GM21447 (cell line): ENCODE measurements around the gene XRCC4.
"Not testable (repeated sequence)": the region's sequence is repeated elsewhere in the genome, so short reads cannot be mapped to it uniquely, and the experiment has no call there.

ENCODE experiments used
- ATAC-seq: cut with Tn5 transposase; IDR thresholded peaks from one replicate; pipeline ENCODE4 v1.9.1; 2021; ENCODE audit not compliant: unreplicated experiment

Gene XRCC4

GRCh38 chr5:83076742-83077661 is at the start of gene XRCC4, which contains the start of gene TMEM167A:
Gene XRCC4 (plus strand): TSS chr5:83077547. CDS start chr5:83104920, 27,373 bp downstream.
Gene TMEM167A (minus strand): TSS chr5:83077394. CDS start chr5:83077323, 71 bp downstream.
- ATAC-seq: peak; percentile 98

DNA sequence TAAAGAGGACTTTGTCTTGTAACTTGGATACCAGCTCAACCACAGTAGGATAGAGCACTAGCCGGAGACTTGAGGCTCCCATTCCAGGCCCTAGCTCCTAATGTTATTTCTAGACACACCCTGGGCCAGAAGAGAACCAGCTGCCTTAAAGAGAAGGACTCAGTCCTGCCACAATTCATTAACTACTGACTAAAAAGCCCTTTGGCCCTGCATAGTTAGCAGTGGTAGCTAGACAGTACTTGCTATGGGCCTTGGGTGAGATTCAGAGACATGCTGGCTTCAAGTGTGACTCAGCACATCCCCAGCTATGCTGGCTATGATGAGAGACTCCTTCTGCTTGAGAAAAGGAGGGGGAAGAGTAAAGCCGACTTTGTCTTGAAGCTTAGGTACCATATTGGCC is 47.4 kb upstream of the XRCC4 start:
- no peak for ATAC-seq

DNA sequence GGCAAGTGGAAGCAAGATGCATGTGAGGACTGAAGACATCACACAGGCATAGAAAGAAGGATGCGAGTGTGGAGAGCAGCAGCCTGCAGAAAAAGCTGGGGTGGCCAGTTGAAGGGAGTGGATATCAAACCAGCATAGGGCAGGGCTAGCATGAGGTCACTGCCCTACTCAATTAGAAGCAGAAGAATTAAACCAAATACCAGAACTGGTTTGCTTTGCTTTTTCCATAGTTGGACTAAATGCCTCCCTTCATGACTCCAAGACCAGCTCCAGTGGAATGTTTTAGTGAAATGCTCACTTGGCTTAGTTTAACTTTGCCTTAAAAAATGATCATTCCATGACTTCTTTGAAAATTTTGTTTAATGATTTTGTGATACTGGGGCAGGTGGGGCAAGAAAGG is 46.0 kb upstream of the XRCC4 start:
- no peak for ATAC-seq

DNA sequence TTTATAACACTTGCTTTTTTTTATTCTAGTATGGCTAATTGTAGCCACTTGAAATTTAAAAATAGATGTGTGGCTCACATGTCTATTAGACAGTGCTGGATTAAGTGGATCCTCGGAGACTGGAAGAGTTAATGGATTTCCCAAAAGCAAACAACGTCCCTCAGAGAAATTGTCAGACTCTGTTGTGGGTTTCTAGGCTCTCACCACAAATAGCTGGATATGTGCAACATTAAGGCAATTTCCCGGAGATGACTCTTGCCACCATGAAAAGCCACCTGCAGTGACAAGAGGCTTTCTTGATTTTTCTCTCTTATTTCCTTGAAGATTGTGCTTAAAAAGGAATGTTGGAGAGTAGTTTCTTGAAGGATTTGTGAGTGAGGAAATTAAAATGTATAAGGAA is 43.3 kb upstream of the XRCC4 start:
- no peak for ATAC-seq

DNA sequence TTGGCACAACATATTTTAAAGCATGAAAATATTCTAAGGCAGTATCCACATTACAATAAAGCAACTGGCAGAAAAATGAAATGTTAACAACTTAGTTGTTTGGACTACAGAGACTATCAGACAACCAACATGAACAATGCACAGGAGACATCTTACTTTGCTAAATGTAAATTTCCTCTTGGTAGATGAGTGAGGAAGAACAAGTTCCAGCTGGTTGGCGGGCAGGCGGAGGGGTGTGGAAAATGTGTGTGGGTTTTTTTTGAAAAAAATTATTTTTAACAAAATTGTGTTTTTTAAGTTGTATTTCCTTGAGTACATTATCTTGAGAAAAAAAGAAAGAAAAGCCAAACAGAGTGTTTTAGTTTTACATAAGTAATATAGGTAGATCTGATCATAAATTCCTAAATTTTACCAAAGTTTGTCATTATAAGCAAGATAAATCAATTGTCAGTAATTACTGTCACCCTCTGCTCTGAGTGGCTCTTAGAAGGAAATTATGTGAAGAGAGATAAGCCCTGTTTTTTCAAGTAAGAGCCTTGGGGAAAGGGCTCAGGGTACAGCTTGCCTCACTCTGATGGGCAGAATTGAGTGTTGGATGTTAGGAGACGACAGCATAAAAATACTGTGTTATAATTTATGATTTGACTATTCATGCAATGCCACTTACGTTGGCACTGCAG is 42.7 kb upstream of the XRCC4 start:
- ATAC-seq: no peak

- ATAC-seq: no peak
Observed at GRCh38 chr5:83035373-83036100, 41.8 kb upstream of the XRCC4 start.

DNA sequence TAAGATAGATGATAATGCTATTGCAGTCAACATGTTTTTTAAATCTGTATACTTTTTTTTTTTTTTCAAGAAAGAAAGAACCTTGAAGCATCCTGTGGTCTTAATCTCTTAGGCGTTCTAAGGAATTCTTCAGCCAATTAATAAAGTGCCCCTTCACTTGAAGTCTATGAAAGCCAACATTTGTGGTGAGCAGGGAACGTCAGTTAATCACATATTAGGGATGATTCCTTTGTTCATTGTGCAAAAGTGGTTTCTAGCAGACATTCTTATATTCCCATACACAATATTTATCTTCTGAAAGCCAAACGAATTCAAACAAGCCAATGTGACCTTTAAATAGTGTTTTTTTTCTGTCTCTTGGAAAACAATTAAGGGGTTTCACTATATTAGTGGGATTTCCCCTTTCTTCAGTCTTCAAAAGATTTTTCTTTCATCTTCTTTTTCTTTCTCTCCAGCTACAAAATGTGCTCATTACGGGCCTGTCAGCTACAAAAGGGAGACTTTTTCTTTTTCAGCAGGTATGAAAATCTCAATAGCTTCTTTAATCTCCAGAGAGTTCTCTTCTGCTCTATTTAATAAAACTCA is 40.3 kb upstream of the XRCC4 start:
- no peak for ATAC-seq

DNA sequence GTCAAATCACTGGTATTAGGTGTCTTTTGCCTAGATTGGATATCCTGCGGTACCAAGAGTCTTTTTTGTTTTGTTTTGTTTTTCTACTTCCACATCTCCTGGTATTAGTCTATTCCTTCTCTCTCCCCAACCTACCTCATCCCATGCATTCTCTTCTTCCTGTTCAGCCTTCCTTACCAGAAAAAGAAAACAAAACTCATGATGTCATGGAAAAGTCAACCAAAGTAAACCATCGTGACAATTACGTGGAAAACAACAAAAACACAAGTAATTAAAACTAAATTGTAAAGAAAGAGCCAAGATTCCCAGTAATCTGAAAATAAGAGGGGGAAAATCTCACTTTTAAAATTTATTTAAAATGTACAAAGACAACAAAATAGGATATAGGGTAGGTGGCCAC is 38.4 kb upstream of the XRCC4 start:
- ATAC-seq: no peak

DNA sequence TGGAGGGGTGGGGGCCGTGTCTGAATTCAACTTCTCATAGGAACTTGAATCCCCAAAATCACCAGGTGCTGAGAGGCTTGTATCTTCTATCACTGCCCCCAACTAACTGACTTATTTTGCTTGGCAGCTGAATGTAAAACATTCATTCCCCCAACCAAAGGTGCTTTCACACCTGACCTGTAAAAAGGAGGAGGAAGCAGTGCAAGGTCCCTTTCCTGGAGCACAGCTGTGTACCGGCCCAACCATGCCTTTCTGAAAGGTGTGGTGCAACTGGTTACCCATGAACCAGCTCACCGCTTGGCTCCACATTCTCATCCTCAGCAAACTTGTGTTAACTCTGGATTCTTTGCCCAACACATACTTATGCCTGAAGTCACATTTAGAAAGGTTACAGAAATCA is 34.8 kb upstream of the XRCC4 start:
- no peak for ATAC-seq

DNA sequence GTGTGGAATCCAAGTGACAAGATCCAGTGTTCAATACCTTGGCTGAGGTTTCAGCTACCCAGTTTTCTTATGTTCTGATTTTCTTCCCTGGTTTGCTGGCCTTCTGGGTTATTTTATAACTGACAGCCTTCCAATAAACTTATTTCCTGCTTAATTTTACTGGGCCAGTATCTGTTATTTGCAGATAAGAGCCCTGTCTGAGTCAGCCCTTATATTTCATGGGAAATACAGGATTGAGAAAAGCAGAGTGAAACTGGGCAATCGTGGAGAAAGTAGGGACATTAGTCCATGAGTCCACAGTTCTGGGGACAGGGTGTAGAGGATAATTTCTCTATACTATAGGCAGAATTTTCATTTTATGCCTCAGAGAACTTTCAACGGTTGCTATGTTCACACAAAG is 32.4 kb upstream of the XRCC4 start:
- ATAC-seq: no peak

- no peak for ATAC-seq
Observed at GRCh38 chr5:83048277-83048676, 29.1 kb upstream of the XRCC4 start.

DNA sequence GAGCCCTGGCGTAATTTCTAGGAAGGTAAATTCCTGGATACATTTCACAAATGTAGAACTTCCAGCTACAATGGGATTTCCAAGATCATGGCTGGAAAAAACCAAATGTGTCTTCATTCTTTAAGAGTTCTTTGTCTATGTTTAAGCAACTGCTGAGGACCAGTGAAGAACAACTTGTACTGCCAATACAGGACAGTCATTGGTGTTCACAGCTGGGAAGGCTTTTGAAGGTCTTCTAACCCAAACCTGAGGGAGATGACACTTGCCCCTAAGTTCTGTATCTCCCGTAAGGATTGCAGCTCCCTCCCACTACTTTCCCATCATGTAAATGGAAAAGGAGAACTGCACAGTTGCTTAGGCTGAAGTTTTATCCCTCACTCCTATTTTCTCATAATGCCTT is 28.5 kb upstream of the XRCC4 start:
- ATAC-seq: no peak

DNA sequence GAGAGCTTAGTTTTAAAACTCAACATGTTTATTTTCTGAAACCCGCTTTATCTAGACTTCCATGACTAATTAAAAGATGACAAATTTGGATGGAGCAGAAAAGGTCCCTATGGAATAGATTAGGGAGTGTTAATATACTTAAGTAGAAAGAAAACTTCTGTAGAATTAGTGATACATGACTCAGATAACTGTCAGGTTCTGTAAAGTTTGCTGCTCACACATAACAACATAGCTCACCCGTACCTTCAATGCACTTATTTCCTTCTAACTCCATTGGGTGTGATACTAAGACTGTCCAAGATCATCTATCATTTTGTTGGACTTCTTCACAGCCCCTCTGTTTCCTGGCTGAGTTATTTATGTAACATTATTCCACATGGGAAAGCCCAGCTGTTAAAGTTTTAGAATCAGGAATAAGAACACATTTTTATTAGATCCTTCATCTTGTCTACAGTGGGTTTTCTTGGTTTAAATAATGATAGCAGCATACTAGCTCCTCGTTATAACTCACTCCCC is 27.9 kb upstream of the XRCC4 start:
- no peak for ATAC-seq

GRCh38 chr5:83050723-83051340 is 26.5 kb upstream of the XRCC4 start:
- no peak for ATAC-seq

- no peak for ATAC-seq
Observed at GRCh38 chr5:83055166-83055565, 22.2 kb upstream of the XRCC4 start.

GRCh38 chr5:83058726-83059125 is 18.6 kb upstream of the XRCC4 start:
- no peak for ATAC-seq

DNA sequence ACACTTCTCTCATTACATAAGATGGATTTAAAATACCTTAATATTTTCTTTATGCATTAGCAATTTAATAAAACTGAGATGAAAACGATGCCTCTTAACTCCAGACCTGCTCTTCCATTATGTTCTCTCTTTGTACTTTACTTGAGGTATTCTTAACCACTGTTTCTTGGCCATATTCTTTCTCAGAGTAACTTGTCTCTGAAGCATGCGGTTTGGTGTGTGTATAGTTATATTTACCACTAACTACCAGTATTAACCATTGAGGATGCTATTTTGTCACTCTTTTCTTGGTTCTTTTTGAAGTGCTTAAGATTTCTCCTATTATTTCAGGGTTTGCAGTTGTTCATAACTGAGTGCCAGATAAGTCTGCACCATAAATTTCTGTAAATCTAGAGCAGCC is 18.0 kb upstream of the XRCC4 start:
- no peak for ATAC-seq

GRCh38 chr5:83066548-83067110 is 10.7 kb upstream of the XRCC4 start:
- ATAC-seq: no peak

DNA sequence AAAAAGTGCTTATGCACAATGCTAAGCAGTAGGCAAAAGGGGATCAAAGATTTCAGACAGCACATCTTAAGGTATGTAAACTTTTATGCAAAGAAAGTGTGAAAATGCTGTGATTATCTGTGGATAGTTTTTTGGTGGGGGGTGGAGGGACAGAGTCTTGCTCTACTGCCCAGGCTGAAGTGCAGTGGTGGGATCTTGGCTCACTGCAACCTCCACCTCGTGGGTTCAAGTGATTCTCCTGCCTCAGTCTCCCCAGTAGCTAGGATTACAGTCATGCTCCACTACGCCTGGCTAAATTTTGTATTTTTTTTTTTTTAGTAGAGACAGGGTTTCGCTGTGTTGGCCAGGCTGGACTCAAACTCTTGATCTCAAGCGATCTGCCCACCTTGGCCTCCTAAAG is 10.0 kb upstream of the XRCC4 start:
- ATAC-seq: not testable (repeated sequence)

DNA sequence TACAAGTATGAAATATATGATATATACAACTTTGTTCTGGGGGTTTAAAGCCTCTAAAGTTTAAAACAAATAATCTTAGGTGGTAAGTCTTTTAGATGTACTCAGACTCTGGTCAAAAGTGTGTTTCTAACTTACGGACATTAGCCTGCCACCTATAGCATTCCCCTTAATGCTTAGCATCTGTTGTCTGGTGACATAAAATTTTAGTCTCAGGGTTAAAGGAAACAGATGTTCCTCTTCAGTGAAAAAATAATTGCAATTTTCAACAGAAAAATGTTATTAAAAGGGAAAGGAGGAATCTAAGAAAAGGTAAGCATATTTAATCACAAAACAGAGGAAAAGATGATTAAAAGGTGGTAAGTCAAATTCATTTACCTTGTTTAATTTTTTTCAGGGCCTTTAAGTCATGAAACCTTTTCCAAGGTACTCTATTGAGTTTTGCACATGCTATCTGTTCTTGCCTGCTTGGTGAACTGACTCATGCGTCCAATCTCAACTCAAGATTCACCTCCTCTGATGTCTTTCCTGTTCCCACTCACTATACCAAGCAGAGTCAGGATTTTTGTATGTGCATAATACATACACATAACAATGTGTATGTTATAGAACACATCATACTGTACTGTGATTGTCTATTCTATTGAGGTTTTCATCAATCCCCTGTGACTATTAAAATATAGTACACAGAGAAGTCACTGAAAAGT is 8.1 kb upstream of the XRCC4 start:
- no peak for ATAC-seq
